T-helper 17 cell (primary cell): ENCODE results near the gene LNX1. TPM values are rescaled to one million over a fixed set of nuclear protein-coding genes. Genes with fewer than 3 reads are reported as not detected.
"Not testable (repeated sequence)": the region's sequence is repeated elsewhere in the genome, so short reads cannot be mapped to it uniquely, and the experiment has no call there.

Experiments used
- ATAC-seq: fragments of 150-1000 bp; cut with Tn5 transposase; 2 replicates; pipeline ENCODE4 v1.10.0; 2021; ENCODE audit warnings: mild to moderate bottlenecking, moderate library complexity
- DNase-seq, 3 donors: peaks; one replicate each; pipeline versions ENCODE4 v3.0.0 to v3.0.0-alpha.2; 2020 to 2021
- H3K9me3 ChIP-seq: one replicate; pipeline ENCODE4 v1.7.0; 2013; ENCODE audit warnings: low read length, mild to moderate bottlenecking; ENCODE audit not compliant: control insufficient read depth, poor library complexity, severe bottlenecking
- H3K27ac Mint-ChIP-seq: one replicate; pipeline ENCODE4 v1.8.0; 2022; ENCODE audit warnings: mild to moderate bottlenecking, moderate library complexity, mixed read lengths
- H3K27me3 Mint-ChIP-seq: one replicate; pipeline ENCODE4 v1.8.0; 2022; ENCODE audit warnings: mixed read lengths
- H3K36me3 Mint-ChIP-seq: one replicate; pipeline ENCODE4 v1.8.0; 2022; ENCODE audit warnings: low read depth, mixed read lengths
- H3K4me1 Mint-ChIP-seq: one replicate; pipeline ENCODE4 v1.8.0; 2022; ENCODE audit warnings: mild to moderate bottlenecking, mixed read lengths
- H3K4me3 Mint-ChIP-seq: one replicate; pipeline ENCODE4 v1.8.0; 2022; ENCODE audit warnings: mild to moderate bottlenecking, moderate library complexity, mixed read lengths
- total RNA-seq, 4 donors: library from RNA in 2 of 4; stranded (reverse) in 2 of 4; gene quantifications; one replicate each; pipeline ENCODE4 v1.2.3 and lab custom pipeline; 2022 to 2026

The LNX1 gene
- total RNA-seq, 2 donors from 2014 or later = not detected

- no peak overlapping the region for H3K4me3 Mint-ChIP-seq
- ATAC-seq (no peak), DNase-seq (no peak)
- H3K9me3 ChIP-seq = no peaks in the 10 kb centered on the region
- H3K36me3 Mint-ChIP-seq = peaks cover 3% of the 10 kb centered on the region
- H3K4me1 Mint-ChIP-seq = no peaks in the 10 kb centered on the region
- peaks cover 8% of the 10 kb centered on the region for H3K27me3 Mint-ChIP-seq
- no peak overlapping the region for H3K27ac Mint-ChIP-seq
These were observed 114.9 kb downstream of the LNX1 start for GRCh38 chr4:53476232-53477037.

- not testable (repeated sequence) for H3K36me3 Mint-ChIP-seq, ATAC-seq, H3K4me1 Mint-ChIP-seq, H3K27me3 Mint-ChIP-seq, H3K27ac Mint-ChIP-seq, DNase-seq, H3K4me3 Mint-ChIP-seq, H3K9me3 ChIP-seq
These were observed 124.7 kb downstream of the LNX1 start for GRCh38 chr4:53466576-53466975.

- Mint-ChIP-seq H3K27ac (no peak overlapping the region), H3K27me3 (no peaks in the 10 kb centered on the region), H3K4me1 (no peaks in the 10 kb centered on the region), H3K36me3 (peaks cover 4% of the 10 kb centered on the region), H3K4me3 (no peak overlapping the region)
- H3K9me3 ChIP-seq = no peaks in the 10 kb centered on the region
- DNase-seq (no peak), ATAC-seq (no peak)
These were observed 125.4 kb downstream of the LNX1 start for GRCh38 chr4:53465891-53466290.

GRCh38 chr4:53465281-53465680, 126.0 kb downstream of the LNX1 start:
- Mint-ChIP-seq H3K4me1 (no peaks in the 10 kb centered on the region), H3K4me3 (no peak overlapping the region), H3K27ac (no peak overlapping the region), H3K27me3 (no peaks in the 10 kb centered on the region), H3K36me3 (peaks cover 4% of the 10 kb centered on the region)
- no peak for ATAC-seq
- H3K9me3 ChIP-seq = no peaks in the 10 kb centered on the region
- no peak for DNase-seq

GRCh38 chr4:53463340-53463739, 127.9 kb downstream of the LNX1 start:
- Mint-ChIP-seq H3K27me3 (no peaks in the 10 kb centered on the region), H3K4me1 (no peaks in the 10 kb centered on the region), H3K4me3 (no peak overlapping the region), H3K36me3 (peaks cover 9% of the 10 kb centered on the region), H3K27ac (no peak overlapping the region)
- no peak for ATAC-seq
- no peaks in the 10 kb centered on the region for H3K9me3 ChIP-seq
- no peak for DNase-seq

- Mint-ChIP-seq H3K27ac (no peak overlapping the region), H3K27me3 (no peaks in the 10 kb centered on the region), H3K4me1 (no peaks in the 10 kb centered on the region), H3K4me3 (no peak overlapping the region), H3K36me3 (peaks cover 7% of the 10 kb centered on the region)
- DNase-seq (no peak), ATAC-seq (no peak)
- no peaks in the 10 kb centered on the region for H3K9me3 ChIP-seq
These were observed 130.0 kb downstream of the LNX1 start for GRCh38 chr4:53461244-53461643.

- no peaks in the 10 kb centered on the region for H3K9me3 ChIP-seq
- Mint-ChIP-seq H3K4me3 (no peak overlapping the region), H3K36me3 (peaks cover 7% of the 10 kb centered on the region), H3K27ac (no peak overlapping the region), H3K27me3 (no peaks in the 10 kb centered on the region), H3K4me1 (no peaks in the 10 kb centered on the region)
- DNase-seq (no peak), ATAC-seq (no peak)
These were observed 131.7 kb downstream of the LNX1 start for GRCh38 chr4:53459548-53459947.

- H3K4me3 Mint-ChIP-seq = no peak overlapping the region
- DNase-seq (no peak), ATAC-seq (no peak)
- H3K27ac Mint-ChIP-seq = no peak overlapping the region
- H3K4me1 Mint-ChIP-seq = no peaks in the 10 kb centered on the region
- H3K9me3 ChIP-seq = no peaks in the 10 kb centered on the region
- H3K27me3 Mint-ChIP-seq = no peaks in the 10 kb centered on the region
- H3K36me3 Mint-ChIP-seq = peaks cover 8% of the 10 kb centered on the region
These were observed 135.1 kb downstream of the LNX1 start for GRCh38 chr4:53456178-53456577.

- no peak overlapping the region for H3K27ac Mint-ChIP-seq
- ATAC-seq (no peak), DNase-seq (no peak)
- no peaks in the 10 kb centered on the region for H3K4me1 Mint-ChIP-seq
- no peaks in the 10 kb centered on the region for H3K9me3 ChIP-seq
- no peak overlapping the region for H3K4me3 Mint-ChIP-seq
- peaks cover 8% of the 10 kb centered on the region for H3K36me3 Mint-ChIP-seq
- no peaks in the 10 kb centered on the region for H3K27me3 Mint-ChIP-seq
These were observed 135.5 kb downstream of the LNX1 start for GRCh38 chr4:53455766-53456165.

- DNase-seq = no peak
- Mint-ChIP-seq H3K36me3 (peaks cover 6% of the 10 kb centered on the region), H3K4me1 (peaks cover 4% of the 10 kb centered on the region), H3K27ac (no peak overlapping the region), H3K4me3 (no peak overlapping the region), H3K27me3 (no peaks in the 10 kb centered on the region)
- no peak for ATAC-seq
- H3K9me3 ChIP-seq = no peaks in the 10 kb centered on the region
These were observed 137.9 kb downstream of the LNX1 start for GRCh38 chr4:53453385-53453784.

GRCh38 chr4:53450773-53451172, 140.5 kb downstream of the LNX1 start:
- Mint-ChIP-seq H3K27ac (no peak overlapping the region), H3K4me3 (no peak overlapping the region), H3K4me1 (peaks cover 4% of the 10 kb centered on the region), H3K36me3 (peaks cover 6% of the 10 kb centered on the region), H3K27me3 (no peaks in the 10 kb centered on the region)
- DNase-seq (no peak), ATAC-seq (no peak)
- no peaks in the 10 kb centered on the region for H3K9me3 ChIP-seq

GRCh38 chr4:53444954-53445353, 146.3 kb downstream of the LNX1 start:
- Mint-ChIP-seq H3K36me3 (peaks cover 16% of the 10 kb centered on the region), H3K27ac (no peak overlapping the region), H3K4me1 (peaks cover 20% of the 10 kb centered on the region), H3K27me3 (no peaks in the 10 kb centered on the region), H3K4me3 (no peak overlapping the region)
- no peaks in the 10 kb centered on the region for H3K9me3 ChIP-seq
- ATAC-seq (no peak), DNase-seq (no peak)

GRCh38 chr4:53441564-53441963, 149.7 kb downstream of the LNX1 start:
- Mint-ChIP-seq H3K36me3 (peaks cover 13% of the 10 kb centered on the region), H3K4me3 (no peak overlapping the region), H3K4me1 (peaks cover 22% of the 10 kb centered on the region), H3K27me3 (no peaks in the 10 kb centered on the region), H3K27ac (no peak overlapping the region)
- H3K9me3 ChIP-seq = no peaks in the 10 kb centered on the region
- no peak for ATAC-seq
- no peak for DNase-seq

GRCh38 chr4:53436251-53436650, 155.0 kb downstream of the LNX1 start:
- Mint-ChIP-seq H3K27ac (no peak overlapping the region), H3K4me1 (peaks cover 11% of the 10 kb centered on the region), H3K27me3 (no peaks in the 10 kb centered on the region), H3K4me3 (no peak overlapping the region), H3K36me3 (peaks cover 3% of the 10 kb centered on the region)
- DNase-seq (no peak), ATAC-seq (no peak)
- no peaks in the 10 kb centered on the region for H3K9me3 ChIP-seq
